ENCODE measurements around the gene ALDH2. TPM values are rescaled to one million over a fixed set of nuclear protein-coding genes. Genes with fewer than 3 reads are reported as not detected.

Gene ALDH2
- total RNA-seq, 2 donors from 2014 or later: 99.0 to 135 TPM

DNA sequence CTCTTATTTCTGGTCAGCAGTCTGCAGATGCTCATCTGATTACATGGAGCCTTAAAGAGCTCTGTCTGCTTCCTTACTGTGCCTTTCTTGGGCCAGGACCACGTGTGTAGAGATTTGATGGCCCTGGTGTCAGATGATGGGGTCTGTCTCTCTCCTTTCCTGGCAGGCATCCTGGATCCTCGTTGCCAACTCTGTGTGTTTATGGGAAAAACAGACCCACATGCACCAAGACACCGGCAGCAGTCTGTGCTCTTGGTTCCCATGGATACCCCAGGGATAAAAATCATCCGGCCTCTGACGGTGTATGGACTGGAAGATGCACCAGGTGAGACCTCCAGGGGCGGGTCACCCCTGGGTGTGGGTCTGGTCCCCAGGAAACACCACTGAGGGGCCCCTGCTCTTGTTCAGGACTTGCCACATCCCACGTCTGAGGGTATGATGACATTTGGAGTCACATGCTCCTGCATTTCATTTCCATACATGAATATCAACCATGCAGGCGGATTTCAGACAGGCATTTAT is 18.5 kb upstream of the ALDH2 start:
- H3K36me3 ChIP-seq: peaks cover 28% of the 10 kb centered on the region
- no peak for ATAC-seq (ENCODE audit: insufficient number of reproducible peaks, low FRiP score, low read depth)

GRCh38 chr12:111748867-111749266 is 17.9 kb upstream of the ALDH2 start:
- DNase-seq (ENCODE audit: low spot score) (no peak), ATAC-seq (ENCODE audit: insufficient number of reproducible peaks, low FRiP score, low read depth) (no peak)
- no peaks in the 10 kb centered on the region for H3K9me3 ChIP-seq
- H3K4me1 ChIP-seq (ENCODE audit: control insufficient read depth in 1 of 2, low read depth in 2 of 2): peaks cover 0 to 8% of the 10 kb centered on the region in 2 donors
- H3K36me3 ChIP-seq: peaks cover 28% of the 10 kb centered on the region
- no peak overlapping the region for H3K27ac ChIP-seq
- TF ChIP-seq, protein P1, sequence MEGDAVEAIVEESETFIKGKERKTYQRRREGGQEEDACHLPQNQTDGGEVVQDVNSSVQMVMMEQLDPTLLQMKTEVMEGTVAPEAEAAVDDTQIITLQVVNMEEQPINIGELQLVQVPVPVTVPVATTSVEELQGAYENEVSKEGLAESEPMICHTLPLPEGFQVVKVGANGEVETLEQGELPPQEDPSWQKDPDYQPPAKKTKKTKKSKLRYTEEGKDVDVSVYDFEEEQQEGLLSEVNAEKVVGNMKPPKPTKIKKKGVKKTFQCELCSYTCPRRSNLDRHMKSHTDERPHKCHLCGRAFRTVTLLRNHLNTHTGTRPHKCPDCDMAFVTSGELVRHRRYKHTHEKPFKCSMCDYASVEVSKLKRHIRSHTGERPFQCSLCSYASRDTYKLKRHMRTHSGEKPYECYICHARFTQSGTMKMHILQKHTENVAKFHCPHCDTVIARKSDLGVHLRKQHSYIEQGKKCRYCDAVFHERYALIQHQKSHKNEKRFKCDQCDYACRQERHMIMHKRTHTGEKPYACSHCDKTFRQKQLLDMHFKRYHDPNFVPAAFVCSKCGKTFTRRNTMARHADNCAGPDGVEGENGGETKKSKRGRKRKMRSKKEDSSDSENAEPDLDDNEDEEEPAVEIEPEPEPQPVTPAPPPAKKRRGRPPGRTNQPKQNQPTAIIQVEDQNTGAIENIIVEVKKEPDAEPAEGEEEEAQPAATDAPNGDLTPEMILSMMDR (IDR thresholded peaks at IDR 0.05): no peak
- no peak overlapping the region for H3K4me3 ChIP-seq
- H3K27me3 ChIP-seq (replicated peaks; ENCODE audit: insufficient read depth): no peaks in the 10 kb centered on the region

More for the DNA sequence above, 18.5 kb upstream of the ALDH2 start:
- H3K4me3 ChIP-seq: no peak overlapping the region
- no peaks in the 10 kb centered on the region for H3K9me3 ChIP-seq
- H3K4me1 ChIP-seq (ENCODE audit: control insufficient read depth in 1 of 2, low read depth in 2 of 2): peaks cover 0 to 2% of the 10 kb centered on the region in 2 donors
- H3K27me3 ChIP-seq (replicated peaks; ENCODE audit: insufficient read depth): no peaks in the 10 kb centered on the region
- TF ChIP-seq, protein P1 (IDR thresholded peaks at IDR 0.05): no peak
- DNase-seq (ENCODE audit: low spot score): no peak
- H3K27ac ChIP-seq: no peak overlapping the region

- no peak for DNase-seq (ENCODE audit: low spot score)
- TF ChIP-seq, protein P1 (IDR thresholded peaks at IDR 0.05): no peak
- no peak overlapping the region for H3K27ac ChIP-seq
- peaks cover 0 to 9% of the 10 kb centered on the region in 2 donors for H3K4me1 ChIP-seq (ENCODE audit: control insufficient read depth in 1 of 2, low read depth in 2 of 2)
- no peak overlapping the region for H3K4me3 ChIP-seq
- no peak for ATAC-seq (ENCODE audit: insufficient number of reproducible peaks, low FRiP score, low read depth)
- no peaks in the 10 kb centered on the region for H3K9me3 ChIP-seq
- H3K36me3 ChIP-seq: peaks cover 26% of the 10 kb centered on the region
- no peaks in the 10 kb centered on the region for H3K27me3 ChIP-seq (replicated peaks; ENCODE audit: insufficient read depth)
These were observed 17.3 kb upstream of the ALDH2 start for GRCh38 chr12:111749391-111749790.

- Histone ChIP-seq H3K27me3 (replicated peaks; ENCODE audit: insufficient read depth) (no peaks in the 10 kb centered on the region), H3K27ac (no peak overlapping the region), H3K9me3 (no peaks in the 10 kb centered on the region), H3K4me3 (no peak overlapping the region), H3K36me3 (peaks cover 6% of the 10 kb centered on the region), H3K4me1 (ENCODE audit: control insufficient read depth in 1 of 2, low read depth in 2 of 2) (peaks cover 11 to 40% of the 10 kb centered on the region in 2 donors)
- DNase-seq (ENCODE audit: low spot score) (no peak), ATAC-seq (ENCODE audit: insufficient number of reproducible peaks, low FRiP score, low read depth) (peak; percentile 42)
- TF ChIP-seq, protein P1 (IDR thresholded peaks at IDR 0.05): peak; percentile 69
These were observed 13.4 kb upstream of the ALDH2 start for GRCh38 chr12:111753144-111753881.

- TF ChIP-seq, protein P1 (IDR thresholded peaks at IDR 0.05): no peak
- H3K36me3 ChIP-seq: no peaks in the 10 kb centered on the region
- ATAC-seq (ENCODE audit: insufficient number of reproducible peaks, low FRiP score, low read depth) (no peak), DNase-seq (ENCODE audit: low spot score) (no peak)
- H3K9me3 ChIP-seq: no peaks in the 10 kb centered on the region
- H3K27me3 ChIP-seq (replicated peaks; ENCODE audit: insufficient read depth): no peaks in the 10 kb centered on the region
- H3K4me3 ChIP-seq: no peak overlapping the region
- H3K4me1 ChIP-seq (ENCODE audit: control insufficient read depth in 1 of 2, low read depth in 2 of 2): peaks cover 11 to 45% of the 10 kb centered on the region in 2 donors
- no peak overlapping the region for H3K27ac ChIP-seq
These were observed 12.1 kb upstream of the ALDH2 start for GRCh38 chr12:111754671-111755070.
